IPS-20b (cell line): ENCODE measurements around the gene FAM184B.
A peak's percentile ranks its signal among the peaks of the same experiment; 100 is the strongest.

Source experiments
- H3K27ac ChIP-seq: one replicate; pipeline ENCODE4 v1.5.1; 2013; ENCODE audit warnings: low read length
- H3K27me3 ChIP-seq: 2 replicates; pipeline ENCODE4 v1.6.1; 2013; ENCODE audit warnings: mild to moderate bottlenecking, low read length, inconsistent platforms; ENCODE audit not compliant: insufficient read depth
- H3K36me3 ChIP-seq: 2 replicates; pipeline ENCODE4 v1.6.1; 2013; ENCODE audit warnings: low read depth, mild to moderate bottlenecking, inconsistent platforms, low read length, moderate library complexity; ENCODE audit not compliant: insufficient read depth
- H3K4me1 ChIP-seq: 2 replicates; pipeline ENCODE4 v1.6.1; 2013; ENCODE audit warnings: mild to moderate bottlenecking, control low read depth, inconsistent platforms, low read length, moderate library complexity; ENCODE audit not compliant: insufficient read depth
- H3K4me3 ChIP-seq: 2 replicates; pipeline ENCODE4 v1.5.1; 2013; ENCODE audit warnings: mild to moderate bottlenecking, low read length, inconsistent platforms
- H3K9ac ChIP-seq: 2 replicates; pipeline ENCODE4 v1.6.1; 2013; ENCODE audit warnings: low read depth, mild to moderate bottlenecking, inconsistent platforms, low read length, moderate library complexity
- H3K9me3 ChIP-seq: 2 replicates; pipeline ENCODE4 v1.6.1; 2013; ENCODE audit warnings: mild to moderate bottlenecking, low read depth, low read length, inconsistent platforms; ENCODE audit not compliant: insufficient read depth

The FAM184B gene

DNA sequence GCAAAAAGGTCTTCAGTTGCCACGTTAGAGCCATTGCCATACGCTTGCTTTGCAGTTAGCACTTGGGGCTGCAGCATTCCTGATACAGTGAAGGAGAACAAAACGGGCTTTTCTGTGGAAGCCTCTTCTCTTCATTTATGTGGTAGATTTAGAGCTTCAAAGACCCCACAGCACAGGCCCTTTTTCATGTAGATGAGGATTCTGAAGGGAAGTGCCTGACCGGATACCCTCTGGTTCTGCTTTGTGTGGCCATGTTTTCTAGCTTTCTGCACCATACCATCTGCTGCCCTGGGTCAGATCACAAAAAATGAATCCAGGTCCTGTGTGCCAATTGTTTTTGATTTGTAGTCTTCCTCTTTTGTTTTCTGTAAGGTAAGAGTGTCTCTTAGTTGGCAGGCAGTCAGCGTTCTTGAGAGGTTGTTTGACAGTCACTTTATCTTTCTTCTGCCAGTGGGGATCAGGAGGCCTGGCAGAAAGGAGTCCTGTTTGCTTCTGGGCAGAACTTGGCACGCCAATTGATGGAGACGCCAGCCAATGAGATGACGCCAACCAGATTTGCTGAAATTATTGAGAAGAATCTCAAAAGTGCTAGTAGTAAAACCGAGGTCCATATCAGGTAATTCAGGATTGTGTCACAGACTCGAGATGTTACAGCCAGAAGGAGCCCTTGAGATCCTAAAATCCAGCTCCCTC lies 196.8 kb downstream of the FAM184B start:
- Histone ChIP-seq H3K27ac (no peak overlapping the region), H3K9ac (peak overlapping the region; percentile 5; the same call in 1 of the 2 replicates), H3K4me3 (no peak overlapping the region), H3K9me3 (no peaks in the 10 kb centered on the region), H3K4me1 (peaks cover 3% of the 10 kb centered on the region; the same call in 1 of the 2 replicates), H3K27me3 (no peaks in the 10 kb centered on the region), H3K36me3 (peaks cover 92% of the 10 kb centered on the region)

DNA sequence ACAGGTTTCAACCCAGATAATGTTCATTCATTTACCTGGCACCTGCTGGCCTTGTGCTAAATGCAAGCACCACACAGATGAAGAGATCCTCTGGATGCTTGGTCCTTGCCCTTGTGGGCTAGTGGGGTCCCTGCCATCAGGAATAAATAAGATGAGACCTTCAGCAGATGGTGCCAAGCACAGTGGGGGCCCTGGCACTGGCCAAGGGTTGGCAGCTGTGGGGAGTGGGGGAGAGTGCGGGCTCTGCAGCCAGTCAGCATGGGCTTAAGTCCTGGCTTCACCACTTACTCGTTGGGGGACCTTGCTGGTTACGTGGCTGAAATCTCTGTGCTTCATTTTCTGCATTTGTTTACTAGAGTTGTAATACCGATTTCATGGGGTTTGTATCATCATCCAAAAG lies 197.5 kb downstream of the FAM184B start:
- H3K27me3 ChIP-seq, result no peaks in the 10 kb centered on the region
- H3K9ac ChIP-seq, result peak overlapping the region; percentile 5; the same call in 1 of the 2 replicates
- no peak overlapping the region for H3K27ac ChIP-seq
- peaks cover 3% of the 10 kb centered on the region; the same call in 1 of the 2 replicates for H3K4me1 ChIP-seq
- H3K4me3 ChIP-seq, result no peak overlapping the region
- peaks cover 85% of the 10 kb centered on the region for H3K36me3 ChIP-seq
- H3K9me3 ChIP-seq, result no peaks in the 10 kb centered on the region

DNA sequence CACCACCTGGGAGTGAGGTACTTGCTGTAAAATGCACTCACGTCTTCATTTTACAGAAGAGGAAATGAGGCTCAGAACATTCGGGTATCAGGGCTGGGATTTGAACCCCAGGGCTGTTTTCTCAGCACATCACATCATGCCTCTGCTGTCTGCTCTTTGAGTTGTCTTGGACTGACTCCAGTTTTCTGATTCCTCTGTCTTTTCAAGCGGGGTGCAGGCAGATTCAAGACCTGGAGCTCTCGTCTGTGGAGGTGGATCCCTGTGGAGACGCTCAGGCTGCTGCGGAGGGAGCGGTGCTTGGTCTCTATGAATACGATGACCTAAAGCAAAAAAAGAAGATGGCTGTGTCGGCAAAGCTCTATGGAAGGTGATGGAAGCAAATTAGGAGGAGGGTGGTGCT lies 198.1 kb downstream of the FAM184B start:
- H3K27ac ChIP-seq, result no peak overlapping the region
- no peaks in the 10 kb centered on the region for H3K9me3 ChIP-seq
- H3K9ac ChIP-seq, result no peak overlapping the region
- no peak overlapping the region for H3K4me3 ChIP-seq
- H3K27me3 ChIP-seq, result peaks cover 1% of the 10 kb centered on the region; the same call in 1 of the 2 replicates
- H3K4me1 ChIP-seq, result peaks cover 6% of the 10 kb centered on the region; the same call in 1 of the 2 replicates
- peaks cover 78% of the 10 kb centered on the region for H3K36me3 ChIP-seq

DNA sequence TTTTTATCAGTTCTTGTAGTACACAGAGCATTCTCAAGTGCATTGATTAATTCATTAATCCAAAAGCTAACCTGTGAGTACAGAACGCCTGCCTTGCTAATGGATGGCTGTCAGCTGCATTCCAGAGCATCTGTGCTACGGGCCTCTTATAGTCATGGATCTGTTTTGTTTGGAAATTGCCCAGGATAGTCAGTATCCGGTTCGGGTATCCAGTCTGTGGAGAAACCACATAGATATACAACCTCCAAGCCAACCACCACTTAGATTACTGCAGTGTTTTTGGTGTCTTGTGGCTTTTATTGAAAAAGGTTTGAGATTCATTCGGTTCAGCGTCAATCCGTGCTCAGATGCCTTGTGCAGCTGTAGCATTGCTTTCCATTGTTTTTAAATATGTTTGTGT lies 200.5 kb downstream of the FAM184B start:
- H3K36me3 ChIP-seq, result peaks cover 56% of the 10 kb centered on the region
- peaks cover 7% of the 10 kb centered on the region; the same call in 1 of the 2 replicates for H3K27me3 ChIP-seq
- H3K9ac ChIP-seq, result no peak overlapping the region
- H3K9me3 ChIP-seq, result no peaks in the 10 kb centered on the region
- H3K4me3 ChIP-seq, result no peak overlapping the region
- no peak overlapping the region for H3K27ac ChIP-seq
- H3K4me1 ChIP-seq, result peaks cover 10% of the 10 kb centered on the region; the same call in 1 of the 2 replicates
